ENCODE measurements around the gene NUP210. TPM values are rescaled to one million over a fixed set of nuclear protein-coding genes. Genes with fewer than 3 reads are reported as not detected.

The NUP210 gene
- total RNA-seq, 3 donors from 2014 or later (not counting 1 experiment from before 2014, with no cell fraction given), result 156 to 194 (median 179) TPM

DNA sequence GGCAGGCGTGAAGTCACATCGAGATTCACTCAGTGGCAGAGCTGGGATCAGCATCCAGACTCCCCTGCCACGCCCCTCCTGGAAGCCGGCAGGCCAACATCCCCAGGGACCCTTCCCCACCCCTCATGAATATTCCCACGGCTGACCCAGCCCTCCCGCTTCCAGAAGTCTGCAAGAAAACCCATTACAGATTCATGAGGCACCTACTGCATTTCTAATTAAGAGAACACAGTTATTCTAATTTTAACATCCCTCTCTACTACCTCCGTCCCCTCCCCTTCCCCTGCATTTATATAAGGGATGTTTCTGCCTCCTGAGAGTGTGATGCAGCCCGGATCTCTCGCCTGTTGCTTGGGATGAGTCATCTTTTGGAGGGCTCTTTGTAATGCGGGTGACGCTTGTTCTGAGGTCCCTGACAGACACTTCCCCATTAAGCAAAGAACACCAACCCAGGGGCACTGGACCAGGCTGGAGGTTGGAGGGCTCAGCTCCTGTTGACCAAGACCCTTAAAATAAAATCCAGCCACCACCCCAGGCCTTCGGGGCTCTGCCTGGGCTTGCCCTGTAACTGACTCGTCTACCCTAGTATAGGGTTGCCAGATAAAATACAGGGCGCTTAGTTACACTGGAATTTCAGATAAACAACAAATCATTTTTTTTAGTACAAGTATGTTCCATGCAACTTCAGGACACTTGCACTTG, 118.7 kb downstream of the NUP210 start:
- no peak for DNase-seq
- intact Hi-C loops (cut with micrococcal nuclease), result loop anchor here (10.0 kb wide), 1 partner anchor 207 kb away; no protein-coding TSS in a partner anchor
- no peak overlapping the region for H3K4me3 Mint-ChIP-seq
- peak; percentile 46 to 67 (median 61) for ATAC-seq
- no peak overlapping the region for H3K27ac Mint-ChIP-seq
- TF ChIP-seq, protein P1, sequence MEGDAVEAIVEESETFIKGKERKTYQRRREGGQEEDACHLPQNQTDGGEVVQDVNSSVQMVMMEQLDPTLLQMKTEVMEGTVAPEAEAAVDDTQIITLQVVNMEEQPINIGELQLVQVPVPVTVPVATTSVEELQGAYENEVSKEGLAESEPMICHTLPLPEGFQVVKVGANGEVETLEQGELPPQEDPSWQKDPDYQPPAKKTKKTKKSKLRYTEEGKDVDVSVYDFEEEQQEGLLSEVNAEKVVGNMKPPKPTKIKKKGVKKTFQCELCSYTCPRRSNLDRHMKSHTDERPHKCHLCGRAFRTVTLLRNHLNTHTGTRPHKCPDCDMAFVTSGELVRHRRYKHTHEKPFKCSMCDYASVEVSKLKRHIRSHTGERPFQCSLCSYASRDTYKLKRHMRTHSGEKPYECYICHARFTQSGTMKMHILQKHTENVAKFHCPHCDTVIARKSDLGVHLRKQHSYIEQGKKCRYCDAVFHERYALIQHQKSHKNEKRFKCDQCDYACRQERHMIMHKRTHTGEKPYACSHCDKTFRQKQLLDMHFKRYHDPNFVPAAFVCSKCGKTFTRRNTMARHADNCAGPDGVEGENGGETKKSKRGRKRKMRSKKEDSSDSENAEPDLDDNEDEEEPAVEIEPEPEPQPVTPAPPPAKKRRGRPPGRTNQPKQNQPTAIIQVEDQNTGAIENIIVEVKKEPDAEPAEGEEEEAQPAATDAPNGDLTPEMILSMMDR (IDR thresholded peaks at IDR 0.05), result no peak
- H3K36me3 ChIP-seq (ENCODE audit: control insufficient read depth, insufficient read depth, low read length), result no peaks in the 10 kb centered on the region
- H3K4me1 ChIP-seq (ENCODE audit: control insufficient read depth, insufficient read depth, low read length), result no peaks in the 10 kb centered on the region
- 63% methylated on average over 13 of the region's 14 CpGs for WGBS (ENCODE audit: insufficient coverage)
- no peaks in the 10 kb centered on the region for H3K9me3 Mint-ChIP-seq
- peaks cover 5 to 10% of the 10 kb centered on the region in 2 donors for H3K27me3 Mint-ChIP-seq (ENCODE audit: low read depth in 2 of 2)
- no peaks in the 10 kb centered on the region for H3K9me3 ChIP-seq (ENCODE audit: control insufficient read depth, insufficient read depth, low read length)
- no peak overlapping the region for H3K4me3 ChIP-seq (ENCODE audit: low read length)
- H3K36me3 Mint-ChIP-seq, result no peaks in the 10 kb centered on the region
- no peak overlapping the region for H3K27ac ChIP-seq (ENCODE audit: low read length)
- H3K4me1 Mint-ChIP-seq, result peaks cover 0 to 9% of the 10 kb centered on the region in 2 donors
- H3K27me3 ChIP-seq (ENCODE audit: control insufficient read depth, insufficient read depth, low read length), result peaks cover 5% of the 10 kb centered on the region

DNA sequence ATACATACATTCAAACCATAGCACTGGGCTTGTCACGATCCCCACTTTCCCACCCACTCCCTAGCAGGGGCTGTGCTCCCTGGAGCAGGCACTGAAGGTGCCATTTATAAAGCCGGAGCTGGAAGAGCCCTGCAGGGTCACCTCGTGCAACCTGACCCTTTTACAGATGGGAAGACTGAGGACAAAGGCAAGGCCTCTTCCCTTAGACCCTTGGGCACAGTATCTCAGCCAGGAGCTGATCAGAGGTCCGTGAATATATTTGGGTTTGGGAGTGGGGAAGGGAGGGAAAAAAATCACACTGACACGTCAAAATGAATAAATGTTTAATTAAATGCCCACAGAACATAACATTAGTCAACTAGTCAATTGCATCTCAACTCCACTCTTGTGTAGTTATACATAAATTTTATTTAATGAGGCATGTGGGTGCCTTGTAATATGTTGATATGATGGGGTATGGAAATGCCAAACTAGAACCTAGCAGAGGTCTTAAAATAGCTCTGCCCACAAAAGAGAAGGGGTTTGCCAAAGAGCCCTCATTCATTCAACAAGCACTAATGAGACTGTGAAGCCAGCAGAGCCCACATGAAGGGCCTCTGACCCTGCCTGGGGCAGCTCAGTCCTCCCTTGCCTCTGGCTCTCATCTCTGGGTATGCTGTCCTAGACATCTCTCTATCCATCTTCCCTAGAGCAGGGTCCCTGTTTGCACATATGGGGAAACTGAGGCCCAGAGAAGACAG, 119.4 kb downstream of the NUP210 start:
- DNase-seq, result no peak
- ATAC-seq, result no peak
- Mint-ChIP-seq H3K9me3 (no peaks in the 10 kb centered on the region), H3K27me3 (ENCODE audit: low read depth in 2 of 2) (peaks cover 8 to 13% of the 10 kb centered on the region in 2 donors), H3K4me3 (no peak overlapping the region), H3K27ac (no peak overlapping the region), H3K4me1 (peaks cover 0 to 10% of the 10 kb centered on the region in 2 donors), H3K36me3 (no peaks in the 10 kb centered on the region)
- H3K36me3 ChIP-seq (ENCODE audit: control insufficient read depth, insufficient read depth, low read length), result no peaks in the 10 kb centered on the region
- no peaks in the 10 kb centered on the region for H3K9me3 ChIP-seq (ENCODE audit: control insufficient read depth, insufficient read depth, low read length)
- H3K27ac ChIP-seq (ENCODE audit: low read length), result no peak overlapping the region
- WGBS (ENCODE audit: insufficient coverage), result 86% methylated on average over 4 of the region's 5 CpGs
- TF ChIP-seq, protein P1 (IDR thresholded peaks at IDR 0.05), result no peak
- peaks cover 5% of the 10 kb centered on the region for H3K27me3 ChIP-seq (ENCODE audit: control insufficient read depth, insufficient read depth, low read length)
- no peaks in the 10 kb centered on the region for H3K4me1 ChIP-seq (ENCODE audit: control insufficient read depth, insufficient read depth, low read length)
- H3K4me3 ChIP-seq (ENCODE audit: low read length), result no peak overlapping the region
- intact Hi-C loops (cut with micrococcal nuclease), result loop anchor here (10.0 kb wide), 1 partner anchor 206 kb away; no protein-coding TSS in a partner anchor

DNA sequence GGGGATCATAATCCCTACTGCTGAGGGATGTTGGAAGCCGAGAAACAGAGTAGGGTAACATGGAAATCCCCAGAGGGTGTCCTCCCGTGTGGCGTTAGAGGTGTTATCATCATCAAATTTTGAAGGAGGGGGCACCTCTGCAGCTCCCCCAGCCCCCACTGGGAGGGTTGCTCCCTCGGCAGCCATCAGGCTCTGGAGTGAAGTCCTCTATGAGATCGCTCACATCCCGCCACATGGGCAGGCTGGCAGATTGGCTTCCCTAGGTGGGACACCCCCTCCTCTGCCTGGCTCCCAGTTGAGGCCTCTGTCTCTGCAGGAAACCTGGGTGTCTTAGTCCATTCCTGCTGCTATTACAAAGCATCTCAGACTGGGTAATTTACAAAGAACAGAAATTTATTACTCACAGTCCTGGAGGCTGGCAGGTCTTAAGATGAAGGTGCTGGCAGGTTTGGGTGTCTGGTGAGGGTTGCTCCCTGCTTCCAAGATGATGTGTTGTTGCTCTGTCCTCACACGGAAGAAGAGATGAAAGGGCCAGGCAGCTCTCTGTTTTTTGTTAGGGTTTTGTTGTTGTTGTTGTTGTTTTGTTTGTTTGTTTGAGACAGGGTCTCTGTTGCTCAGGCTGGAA, 120.5 kb downstream of the NUP210 start:
- Histone ChIP-seq H3K4me1 (ENCODE audit: control insufficient read depth, insufficient read depth, low read length) (no peaks in the 10 kb centered on the region), H3K27ac (ENCODE audit: low read length) (no peak overlapping the region), H3K27me3 (ENCODE audit: control insufficient read depth, insufficient read depth, low read length) (peaks cover 5% of the 10 kb centered on the region), H3K9me3 (ENCODE audit: control insufficient read depth, insufficient read depth, low read length) (no peaks in the 10 kb centered on the region), H3K36me3 (ENCODE audit: control insufficient read depth, insufficient read depth, low read length) (no peaks in the 10 kb centered on the region), H3K4me3 (ENCODE audit: low read length) (no peak overlapping the region)
- Mint-ChIP-seq H3K9me3 (no peaks in the 10 kb centered on the region), H3K36me3 (no peaks in the 10 kb centered on the region), H3K4me3 (no peak overlapping the region), H3K27me3 (ENCODE audit: low read depth in 2 of 2) (peaks cover 11 to 13% of the 10 kb centered on the region in 2 donors), H3K27ac (no peak overlapping the region), H3K4me1 (peaks cover 0 to 10% of the 10 kb centered on the region in 2 donors)
- intact Hi-C loops (cut with micrococcal nuclease), result loop anchor here (10.0 kb wide), 1 partner anchor 205 kb away; no protein-coding TSS in a partner anchor
- DNase-seq (no peak), ATAC-seq (no peak)
- 88% methylated on average over 7 of the region's 7 CpGs for WGBS (ENCODE audit: insufficient coverage)
- TF ChIP-seq, protein P1 (IDR thresholded peaks at IDR 0.05), result no peak

All from natural killer cell (primary cell).